A549 (cell line): ENCODE data around the gene FAHD2A. TPM values are rescaled to one million over a fixed set of nuclear protein-coding genes. Genes with fewer than 3 reads are reported as not detected.

Source experiments
- ATAC-seq, 2 experiments: fragments of 200-7000 bp in 1 of 2; fragments of >200 bp in 1 of 2; cut with Nextera tagmentation in 1 of 2; cut with Tn5 transposase in 1 of 2; 3 replicates each; pipeline versions ENCODE4 v1.8.0 to v1.9.1; 2018 to 2020; ENCODE audit warnings: mild to moderate bottlenecking in 1 of 2, moderate library complexity in 1 of 2
- CTCF ChIA-PET: fragments of 300-600 bp; sonication (Branson Sonifier 250); formaldehyde crosslinking; extraction: SDS; loops from one replicate; lab custom pipeline; 2021; ENCODE audit warnings: antibody characterized with exemption, inconsistent platforms; lab: Yijun Ruan, JAX
- POLR2A ChIA-PET: fragments of 350-600 bp; formaldehyde crosslinking; extraction: SDS; loops from one replicate; lab custom pipeline; 2021; ENCODE audit warnings: antibody characterized with exemption, inconsistent platforms; lab: Yijun Ruan, JAX
- DNase-seq, 2 experiments: peaks; one replicate each; pipeline versions ENCODE4 v3.0.0 to v3.0.0-alpha.2; 2011 to 2016; ENCODE audit warnings: low read depth in 1 of 2, low spot score in 1 of 2
- FAIRE-seq: peaks from 2 replicates; lab custom pipeline; 2011; peaks lifted over from hg19 to GRCh38; lab: Jason Lieb, UNC
- H3K27ac ChIP-seq, 2 experiments: fragments of >200 bp; sonication (Bioruptor Twin); formaldehyde crosslinking; 3 replicates each; pipeline ENCODE4 v1.5.1; 2016 to 2017
- H3K4me1 ChIP-seq: fragments of >200 bp; sonication (Bioruptor Twin); formaldehyde crosslinking; 3 replicates; pipeline ENCODE4 v1.6.1; 2016
- H3K4me2 ChIP-seq: fragments of >200 bp; sonication (Bioruptor Twin); formaldehyde crosslinking; 3 replicates; pipeline ENCODE4 v1.6.1; 2016
- H3K4me3 ChIP-seq: fragments of >200 bp; sonication (Bioruptor Twin); formaldehyde crosslinking; 3 replicates; pipeline ENCODE4 v1.5.1; 2016
- H3K9me3 ChIP-seq: fragments of >200 bp; sonication (Bioruptor Twin); formaldehyde crosslinking; 3 replicates; pipeline ENCODE4 v1.6.1; 2016
- CBX8 ChIP-seq: fragments of 200-600 bp; sonication (generic); IDR thresholded peaks from 2 replicates; pipeline ENCODE4 v1.6.1; 2016
- CHD2 ChIP-seq: fragments of 150-350 bp; IDR thresholded peaks from 2 replicates; pipeline ENCODE4 v1.6.1; 2014; ENCODE audit warnings: low read length; ENCODE audit not compliant: partially characterized antibody
- CHD4 ChIP-seq: fragments of 200-600 bp; sonication (generic); IDR thresholded peaks from 2 replicates; pipeline ENCODE4 v1.6.1; 2016; ENCODE audit warnings: antibody characterized with exemption, mild to moderate bottlenecking, borderline replicate concordance
- E2F6 ChIP-seq: IDR thresholded peaks from 2 replicates; pipeline ENCODE4 v1.6.1; 2012; ENCODE audit warnings: low read depth, borderline replicate concordance
- EHF ChIP-seq: fragments of 250-450 bp; sonication (Bioruptor Pico); IDR thresholded peaks from 2 replicates; pipeline ENCODE4 v1.5.0; 2020; ENCODE audit warnings: mild to moderate bottlenecking
- ELK1 ChIP-seq: fragments of 150-350 bp; IDR thresholded peaks from 2 replicates; pipeline ENCODE4 v1.6.1; 2014; ENCODE audit warnings: low read depth, mild to moderate bottlenecking, low read length
- FOXS1 ChIP-seq: fragments of 250-450 bp; sonication (Bioruptor Pico); IDR thresholded peaks from 2 replicates; pipeline ENCODE4 v1.5.0; 2020; ENCODE audit warnings: mild to moderate bottlenecking, moderate library complexity
- GATA3 ChIP-seq: IDR thresholded peaks from 2 replicates; pipeline ENCODE4 v1.6.1; 2012; ENCODE audit warnings: borderline replicate concordance
- HMGXB4 ChIP-seq: fragments of 250-450 bp; sonication (Bioruptor Pico); IDR thresholded peaks from 2 replicates; pipeline ENCODE4 v1.5.0; 2021; ENCODE audit warnings: mild to moderate bottlenecking, moderate library complexity, borderline replicate concordance
- HOXA7 ChIP-seq: fragments of 250-450 bp; sonication (Bioruptor Pico); IDR thresholded peaks from 2 replicates; pipeline ENCODE4 v1.5.0; 2020; ENCODE audit warnings: mild to moderate bottlenecking, moderate library complexity
- HOXB13 ChIP-seq: fragments of 250-450 bp; sonication (Bioruptor Pico); IDR thresholded peaks from 2 replicates; pipeline ENCODE4 v1.5.0; 2020; ENCODE audit warnings: low read depth, mild to moderate bottlenecking, moderate library complexity
- KDM1A ChIP-seq: fragments of 200-600 bp; sonication (generic); IDR thresholded peaks from 2 replicates; pipeline ENCODE4 v1.6.1; 2016; ENCODE audit warnings: low read depth, mild to moderate bottlenecking
- MAZ ChIP-seq: fragments of 150-350 bp; IDR thresholded peaks from 2 replicates; pipeline ENCODE4 v1.6.1; 2014; ENCODE audit warnings: antibody characterized with exemption, low read depth, low read length, borderline replicate concordance
- NPAS2 ChIP-seq: fragments of 250-450 bp; sonication (Bioruptor Pico); IDR thresholded peaks from 2 replicates; pipeline ENCODE4 v1.8.0; 2022; ENCODE audit warnings: mild to moderate bottlenecking, moderate library complexity, borderline replicate concordance
- POLR2A ChIP-seq: IDR thresholded peaks from 2 replicates; pipeline ENCODE4 v1.6.1; 2012; ENCODE audit warnings: mild to moderate bottlenecking, low read length
- RARB ChIP-seq: fragments of 250-450 bp; sonication (Bioruptor Pico); IDR thresholded peaks from 2 replicates; pipeline ENCODE4 v1.8.0; 2021; ENCODE audit warnings: mild to moderate bottlenecking, moderate library complexity
- RFX5 ChIP-seq: fragments of 450-650 bp; IDR thresholded peaks from 2 replicates; pipeline ENCODE4 v1.7.1; 2014; ENCODE audit warnings: antibody characterized with exemption, mild to moderate bottlenecking, moderate library complexity
- ZNF302 ChIP-seq: fragments of 250-450 bp; sonication (Bioruptor Pico); IDR thresholded peaks from 2 replicates; pipeline ENCODE4 v1.9.0; 2021; ENCODE audit warnings: inconsistent platforms, mild to moderate bottlenecking, moderate library complexity
- WGBS: methylation state at CpG from one replicate; pipeline ENCODE4 v1.1.6; 2017; ENCODE audit errors: missing lambda C conversion rate; 5-methylcytosine and 5-hydroxymethylcytosine counted together
- polyA plus RNA-seq, 4 experiments: library from polyadenylated mRNA; depleted of rRNA in 3 of 4; stranded (reverse); fragments of >200 nt; fragmentation: RNase III in 1 of 4; extraction: RNeasy Plus Mini Kit Qiagen cat#74134 plus additional on column Dnase treatment in 1 of 4; gene quantifications; 2 replicates in 3 of 4; 3 replicates in 1 of 4; pipeline ENCODE4 v1.2.3, GENCODE V29; 2011 to 2017
- TF ChIP-seq, protein P1 (sequence below): fragments of >200 bp; sonication (Bioruptor Twin); formaldehyde crosslinking; IDR thresholded peaks from 2 replicates; pipeline ENCODE4 v1.6.1; 2016

The FAHD2A gene
- polyA plus RNA-seq, 2 of the 4 experiments (the other 2 are of a cell fraction) = 28.1 to 33.0 TPM

GRCh38 chr2:95390881-95391321 lies 11.6 kb upstream of the FAHD2A start:
- POLR2A ChIA-PET = interaction anchor here (1.7 kb wide), 1 partner anchor 12 kb away, joined by 6 read pairs; the partner anchor contains the start of gene FAHD2A
- Histone ChIP-seq H3K4me3 (no peak overlapping the region), H3K4me1 (no peaks in the 10 kb centered on the region)
- DNase-seq = no peak
- FAIRE-seq = no peak
- TF ChIP-seq CHD4 (no peak), E2F6 (no peak)
- TF ChIP-seq, protein P1, sequence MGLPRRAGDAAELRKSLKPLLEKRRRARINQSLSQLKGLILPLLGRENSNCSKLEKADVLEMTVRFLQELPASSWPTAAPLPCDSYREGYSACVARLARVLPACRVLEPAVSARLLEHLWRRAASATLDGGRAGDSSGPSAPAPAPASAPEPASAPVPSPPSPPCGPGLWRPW = no peak
- TF ChIP-seq, all 56 proteins: peak for 0
- WGBS = 93% methylated on average over 3 of the region's 11 CpGs
- CTCF ChIA-PET = interaction anchor here (0.7 to 1.3 kb wide), 3 partner anchors 12 to 46 kb away, joined by 3 to 4 read pairs (median 3); partner anchors contain the start of gene FAHD2A
- H3K27ac ChIP-seq = no peak overlapping the region
- H3K4me2 ChIP-seq = no peak overlapping the region
- no peak for ATAC-seq
- H3K9me3 ChIP-seq = no peaks in the 10 kb centered on the region

DNA sequence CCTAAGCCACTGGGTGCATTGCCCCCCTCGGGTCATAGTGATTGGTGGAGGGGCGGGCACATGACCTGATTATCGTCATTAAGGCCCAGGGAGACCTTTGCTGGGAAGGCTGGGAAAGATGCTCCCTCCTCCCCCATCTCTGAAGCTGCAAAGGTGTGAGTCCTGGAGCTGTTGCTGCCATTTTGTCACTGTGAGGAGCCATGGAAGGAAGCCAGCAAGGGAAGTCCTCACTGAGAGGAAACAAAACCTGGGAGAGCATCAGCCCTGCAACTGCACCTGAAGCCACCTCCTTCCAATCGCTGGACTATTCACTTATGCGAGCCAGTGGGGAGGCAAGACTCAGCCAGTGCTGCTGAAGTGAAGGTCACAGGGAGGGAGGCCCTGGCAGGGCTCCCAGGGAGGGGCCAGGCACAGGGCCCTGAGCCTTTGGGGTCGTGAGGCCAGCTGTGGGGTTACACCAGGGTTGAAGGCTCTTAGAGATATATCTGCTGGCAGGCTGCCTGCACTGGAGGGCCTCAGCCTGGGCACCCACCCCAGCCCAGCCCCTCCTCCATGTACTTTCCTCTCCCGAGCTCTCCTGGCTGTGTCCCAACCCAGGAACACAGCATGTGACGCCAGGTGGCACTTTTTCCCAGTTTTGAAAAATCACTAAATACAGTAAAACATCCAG lies 10.7 kb upstream of the FAHD2A start:
- DNase-seq (no peak), ATAC-seq (no peak), FAIRE-seq (no peak)
- WGBS = 41% methylated on average over 8 of the region's 8 CpGs
- Histone ChIP-seq H3K27ac (no peak overlapping the region), H3K4me3 (no peak overlapping the region), H3K9me3 (no peaks in the 10 kb centered on the region), H3K4me1 (no peaks in the 10 kb centered on the region), H3K4me2 (no peak overlapping the region)
- no peak for TF ChIP-seq CHD2
- ChIA-PET POLR2A (no interaction called here), CTCF (interaction anchor here (0.7 to 2.1 kb wide), 4 partner anchors 11 to 47 kb away, joined by 3 to 8 read pairs (median 4); partner anchors contain the start of gene FAHD2A)

DNA sequence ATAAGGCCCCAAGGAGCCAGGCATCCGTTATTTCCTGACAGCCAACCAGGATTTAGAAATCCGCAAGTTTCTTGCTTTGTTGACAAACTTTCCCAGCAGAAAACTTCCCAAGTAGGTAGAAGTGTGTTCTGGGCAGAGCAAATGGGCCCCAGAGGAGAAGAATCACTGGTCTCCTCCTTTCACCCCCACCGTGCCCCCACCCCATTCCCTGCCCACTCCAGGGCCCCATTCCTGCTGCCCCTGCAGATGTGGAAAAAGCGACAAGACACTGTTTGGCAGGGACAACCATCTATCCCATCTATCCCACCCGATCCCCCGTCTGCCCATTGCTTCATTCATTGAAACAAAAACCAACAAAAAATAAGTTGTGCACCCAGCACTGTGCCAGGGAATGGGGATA lies 10.2 kb upstream of the FAHD2A start:
- POLR2A ChIA-PET = no interaction called here
- no peak overlapping the region for H3K4me2 ChIP-seq
- no peaks in the 10 kb centered on the region for H3K4me1 ChIP-seq
- no peaks in the 10 kb centered on the region for H3K9me3 ChIP-seq
- no peak for ATAC-seq
- no peak overlapping the region for H3K4me3 ChIP-seq
- 77% methylated on average over 6 of the region's 6 CpGs for WGBS
- CTCF ChIA-PET = interaction anchor here (1.3 to 2.1 kb wide), 2 partner anchors 10 to 21 kb away, joined by 3 to 8 read pairs; partner anchors contain the start of gene FAHD2A
- no peak for DNase-seq
- TF ChIP-seq NPAS2 (no peak), ELK1 (no peak), ZNF302 (no peak), RARB (CRISPR knock-in tag) (no peak), GATA3 (no peak), MAZ (no peak), HOXA7 (no peak), FOXS1 (CRISPR knock-in tag) (no peak), RFX5 (no peak), KDM1A (no peak), HOXB13 (CRISPR knock-in tag) (no peak), CBX8 (no peak), EHF (no peak), POLR2A (no peak), HMGXB4 (no peak)
- no peak for FAIRE-seq
- H3K27ac ChIP-seq = no peak overlapping the region
